ENCODE data around the gene RAD51B.

Gene RAD51B

GRCh38 chr14:68238551-68238950, 419.0 kb downstream of the RAD51B start:
- CTCF ChIA-PET = no interaction called here
- TF ChIP-seq ZBTB6 (tag by site-specific recombination; IDR thresholded peaks at IDR 0.05) (no peak), ZNF423 (tag by site-specific recombination; IDR thresholded peaks at IDR 0.05) (no peak), ZNF473 (tag by site-specific recombination; IDR thresholded peaks at IDR 0.05) (no peak), HIC1 (tag by site-specific recombination; IDR thresholded peaks at IDR 0.05) (no peak), ZNF155 (tag by site-specific recombination; IDR thresholded peaks at IDR 0.05) (no peak), ZNF211 (tag by site-specific recombination; IDR thresholded peaks at IDR 0.05; ENCODE audit: low read depth) (no peak), ZNF488 (tag by site-specific recombination; IDR thresholded peaks at IDR 0.05) (no peak), ZNF548 (tag by site-specific recombination; IDR thresholded peaks at IDR 0.05) (no peak), SALL2 (tag by site-specific recombination; IDR thresholded peaks at IDR 0.05; ENCODE audit: borderline replicate concordance) (no peak), MYNN (tag by site-specific recombination; IDR thresholded peaks at IDR 0.05; ENCODE audit: borderline replicate concordance) (no peak), ZNF24 (tag by site-specific recombination; IDR thresholded peaks at IDR 0.05) (no peak), SETDB1 (IDR thresholded peaks at IDR 0.05; ENCODE audit: insufficient read length, low read length) (no peak), IKZF3 (tag by site-specific recombination; IDR thresholded peaks at IDR 0.05) (no peak), ZNF2 (tag by site-specific recombination; IDR thresholded peaks at IDR 0.05) (no peak), ZBTB48 (tag by site-specific recombination; IDR thresholded peaks at IDR 0.05) (no peak), ZXDB (tag by site-specific recombination; IDR thresholded peaks at IDR 0.05) (no peak), SCRT1 (tag by site-specific recombination; IDR thresholded peaks at IDR 0.05; ENCODE audit: borderline replicate concordance) (no peak), ZFP69B (tag by site-specific recombination; IDR thresholded peaks at IDR 0.05) (no peak), ZNF549 (tag by site-specific recombination; IDR thresholded peaks at IDR 0.05) (no peak)
- Histone ChIP-seq H3K27ac (ENCODE audit: extremely low read depth, low read depth, low read length) (no peak overlapping the region), H3K4me1 (ENCODE audit: control insufficient read depth, insufficient read depth, low read length) (peaks cover 9% of the 10 kb centered on the region; the same call in 1 of the 2 replicates), H3K9me3 (ENCODE audit: control insufficient read depth, insufficient read depth, low read depth, low read length) (no peaks in the 10 kb centered on the region), H3K4me3 (ENCODE audit: low read depth, low read length) (no peak overlapping the region), H3K36me3 (ENCODE audit: control insufficient read depth in 2 of 2, insufficient read depth in 1 of 2, low read length in 2 of 2) (no peaks in the 10 kb centered on the region)
- POLR2A ChIA-PET = no interaction called here

GRCh38 chr14:68238976-68239375, 419.4 kb downstream of the RAD51B start:
- Histone ChIP-seq H3K27ac (ENCODE audit: extremely low read depth, low read depth, low read length) (no peak overlapping the region), H3K4me3 (ENCODE audit: low read depth, low read length) (no peak overlapping the region), H3K4me1 (ENCODE audit: control insufficient read depth, insufficient read depth, low read length) (peaks cover 10% of the 10 kb centered on the region; the same call in 1 of the 2 replicates), H3K9me3 (ENCODE audit: control insufficient read depth, insufficient read depth, low read depth, low read length) (no peaks in the 10 kb centered on the region), H3K36me3 (ENCODE audit: control insufficient read depth in 2 of 2, insufficient read depth in 1 of 2, low read length in 2 of 2) (no peaks in the 10 kb centered on the region)
- POLR2A ChIA-PET = no interaction called here
- CTCF ChIA-PET = interaction anchor here (0.6 kb wide), 1 partner anchor 336 kb away, joined by 4 read pairs; no protein-coding TSS in a partner anchor
- TF ChIP-seq ZNF404 (tag by site-specific recombination; IDR thresholded peaks at IDR 0.05) = no peak
- TF ChIP-seq ZNF366 (tag by site-specific recombination; conservative IDR thresholded peaks at IDR 0.05) = no peak
- TF ChIP-seq REPIN1 (tag by site-specific recombination; IDR thresholded peaks at IDR 0.05; ENCODE audit: low read depth) = no peak
- TF ChIP-seq ZNF2 (tag by site-specific recombination; IDR thresholded peaks at IDR 0.05) = no peak
- no peak for TF ChIP-seq ZNF121 (tag by site-specific recombination; IDR thresholded peaks at IDR 0.05)
- TF ChIP-seq ZSCAN23 (tag by site-specific recombination; IDR thresholded peaks at IDR 0.05) = no peak
- TF ChIP-seq ZNF629 (tag by site-specific recombination; IDR thresholded peaks at IDR 0.05) = no peak
- no peak for TF ChIP-seq ZNF76 (tag by site-specific recombination; IDR thresholded peaks at IDR 0.05; ENCODE audit: borderline replicate concordance, low read depth)
- no peak for TF ChIP-seq ZNF692 (tag by site-specific recombination; IDR thresholded peaks at IDR 0.05)
- TF ChIP-seq ZNF707 (tag by site-specific recombination; IDR thresholded peaks at IDR 0.05) = no peak
- TF ChIP-seq PBX3 (CRISPR knock-in tag; IDR thresholded peaks at IDR 0.05) = no peak

All from HEK293 (cell line).